NCI-H524 treated with DMSO at 0.1 percent for 48 hours (cell line): ENCODE measurements around the gene ABCA2.
"Not testable (repeated sequence)": the region's sequence is repeated elsewhere in the genome, so short reads cannot be mapped to it uniquely, and the experiment has no call there.

Source experiments
- DNase-seq: peaks from one replicate; lab custom pipeline; 2025; lab: John Stamatoyannopoulos, UW

ABCA2 gene

DNA sequence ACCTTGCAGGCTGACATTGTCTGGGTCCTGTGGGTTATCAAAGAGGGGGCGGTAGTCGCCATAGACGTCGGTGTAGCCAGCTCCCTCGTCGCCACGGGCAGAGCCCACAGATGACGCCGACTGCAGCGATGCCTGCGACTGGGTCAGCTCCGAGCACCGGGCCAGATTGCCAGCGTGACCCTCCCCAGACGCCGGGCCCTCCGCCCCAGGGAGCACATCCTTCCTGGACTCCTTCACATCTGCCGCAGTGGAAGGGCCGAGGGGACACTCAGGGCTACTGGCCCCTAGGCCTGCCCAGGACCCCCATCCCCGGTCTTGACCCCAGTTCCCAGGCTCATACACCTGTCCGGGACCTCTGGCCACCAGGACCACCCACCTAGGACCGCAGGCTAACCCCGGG, 13.9 kb downstream of the ABCA2 start:
- DNase-seq = no peak

DNA sequence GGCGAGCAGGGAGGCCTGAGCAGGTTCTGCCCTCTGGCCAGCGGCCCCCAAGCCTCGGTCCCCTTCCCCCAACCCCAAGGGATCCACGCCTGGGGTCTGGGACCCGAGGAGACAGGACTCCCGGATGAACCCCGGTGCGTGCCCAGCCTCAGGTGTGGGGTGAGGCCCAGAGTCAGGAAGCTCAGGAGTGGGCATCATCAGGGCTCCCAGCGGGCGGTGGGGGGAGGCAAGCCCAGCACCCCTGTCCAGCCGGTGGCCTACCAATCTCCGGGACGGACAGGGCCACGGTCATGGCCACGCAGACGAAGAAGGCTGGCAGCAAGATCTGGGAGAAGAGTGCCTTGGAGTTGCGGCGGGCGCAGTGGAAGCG, 14.5 kb downstream of the ABCA2 start:
- DNase-seq = no peak

DNA sequence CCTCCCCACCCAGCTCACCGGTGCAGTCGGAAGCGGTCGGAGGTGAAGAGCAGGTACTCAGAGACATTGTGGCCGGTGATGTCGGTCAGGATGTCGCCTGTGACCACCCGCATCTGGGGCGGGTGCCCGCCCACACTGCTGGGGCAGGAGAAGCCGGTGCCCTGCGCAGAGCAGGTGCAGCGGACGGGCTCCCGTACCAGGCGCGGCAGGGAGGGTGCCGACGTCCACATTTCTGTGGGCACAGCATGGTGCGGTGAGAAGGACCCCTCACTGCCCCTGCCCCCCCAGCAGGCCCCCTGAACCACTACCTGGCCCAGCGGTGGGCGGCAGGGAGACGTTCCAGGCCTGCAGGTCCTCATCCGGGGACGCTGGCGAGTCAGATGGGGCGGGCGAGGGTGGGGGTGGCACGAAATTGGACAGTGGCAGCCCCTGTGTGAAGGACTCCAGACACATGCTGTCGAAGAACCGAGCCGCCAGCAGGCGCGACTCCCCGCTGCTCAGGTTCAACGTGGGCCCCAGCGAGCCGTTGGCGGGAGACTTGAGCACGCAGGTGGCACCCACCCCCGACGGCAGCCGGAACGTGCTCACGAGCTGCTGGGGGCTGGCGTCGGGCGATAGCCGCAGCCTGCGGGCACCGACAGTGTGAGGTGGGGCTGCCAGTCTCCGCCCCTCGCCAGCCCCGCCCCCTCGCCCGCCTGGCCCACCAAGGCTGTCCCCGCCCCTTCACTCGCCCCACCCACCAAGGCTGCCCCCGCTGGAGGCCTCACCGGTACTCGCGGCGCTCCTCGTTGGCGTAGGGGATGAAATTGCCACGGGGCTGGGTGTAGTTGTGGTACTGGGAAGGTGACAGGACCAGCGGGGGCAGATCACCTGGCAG, 15.1 kb downstream of the ABCA2 start:
- DNase-seq = no peak

DNA sequence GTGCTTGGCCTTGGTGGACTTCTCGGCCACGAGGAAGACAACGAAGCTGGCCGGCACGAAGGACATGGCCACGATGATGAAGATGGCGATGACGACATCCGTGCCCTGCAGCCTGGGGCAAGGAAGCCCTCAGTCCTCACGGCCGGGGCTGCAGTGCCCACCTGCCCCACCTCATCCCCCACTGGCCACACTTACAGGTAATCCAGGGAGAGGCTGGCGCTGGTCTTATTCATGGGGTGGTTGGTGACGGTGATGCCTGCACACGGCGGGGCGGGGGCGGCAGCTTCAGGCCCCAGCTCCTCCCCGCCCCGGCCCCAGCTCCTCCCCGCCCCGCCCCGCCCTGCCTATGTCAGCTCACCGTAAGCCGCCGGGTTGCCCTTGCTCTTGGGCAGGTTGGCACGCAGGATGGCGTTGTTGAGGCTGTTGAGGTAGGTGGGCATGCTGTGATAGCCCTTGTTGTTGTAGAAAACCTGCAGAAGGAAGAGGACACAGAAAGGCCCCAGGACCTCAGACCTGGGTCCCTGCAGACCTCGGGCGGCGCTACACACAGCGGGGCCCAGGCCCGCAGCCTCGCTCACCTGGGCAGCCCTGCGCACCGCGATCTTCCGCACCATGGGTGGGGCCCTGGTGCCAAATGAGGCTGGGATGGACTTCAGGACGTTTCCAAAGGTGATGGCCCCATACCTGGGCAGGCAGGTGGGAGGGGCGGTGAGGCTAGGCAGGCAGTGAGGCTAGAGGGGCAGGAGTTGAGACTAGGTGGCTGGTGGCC, 15.9 kb downstream of the ABCA2 start:
- DNase-seq = no peak

DNA sequence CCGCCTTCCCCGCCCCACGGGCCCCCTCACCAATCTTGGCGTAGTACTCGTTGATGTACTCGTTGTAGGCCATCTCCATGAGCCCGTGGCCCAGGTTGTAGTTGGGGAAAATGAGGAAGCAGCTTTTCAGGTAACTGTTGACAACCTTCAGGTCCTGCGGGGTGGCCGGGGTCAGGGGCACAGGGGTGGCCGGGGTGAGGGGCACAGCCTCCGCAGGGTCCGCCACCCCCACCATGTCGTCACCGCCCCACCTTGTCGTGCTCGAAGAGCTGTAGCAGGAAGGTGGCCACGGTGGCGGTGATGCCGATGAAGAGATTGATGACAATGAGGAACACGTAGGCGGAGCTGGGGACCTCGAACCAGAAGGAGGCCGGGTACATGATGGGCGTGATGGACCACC, 16.9 kb downstream of the ABCA2 start:
- no peak for DNase-seq

DNA sequence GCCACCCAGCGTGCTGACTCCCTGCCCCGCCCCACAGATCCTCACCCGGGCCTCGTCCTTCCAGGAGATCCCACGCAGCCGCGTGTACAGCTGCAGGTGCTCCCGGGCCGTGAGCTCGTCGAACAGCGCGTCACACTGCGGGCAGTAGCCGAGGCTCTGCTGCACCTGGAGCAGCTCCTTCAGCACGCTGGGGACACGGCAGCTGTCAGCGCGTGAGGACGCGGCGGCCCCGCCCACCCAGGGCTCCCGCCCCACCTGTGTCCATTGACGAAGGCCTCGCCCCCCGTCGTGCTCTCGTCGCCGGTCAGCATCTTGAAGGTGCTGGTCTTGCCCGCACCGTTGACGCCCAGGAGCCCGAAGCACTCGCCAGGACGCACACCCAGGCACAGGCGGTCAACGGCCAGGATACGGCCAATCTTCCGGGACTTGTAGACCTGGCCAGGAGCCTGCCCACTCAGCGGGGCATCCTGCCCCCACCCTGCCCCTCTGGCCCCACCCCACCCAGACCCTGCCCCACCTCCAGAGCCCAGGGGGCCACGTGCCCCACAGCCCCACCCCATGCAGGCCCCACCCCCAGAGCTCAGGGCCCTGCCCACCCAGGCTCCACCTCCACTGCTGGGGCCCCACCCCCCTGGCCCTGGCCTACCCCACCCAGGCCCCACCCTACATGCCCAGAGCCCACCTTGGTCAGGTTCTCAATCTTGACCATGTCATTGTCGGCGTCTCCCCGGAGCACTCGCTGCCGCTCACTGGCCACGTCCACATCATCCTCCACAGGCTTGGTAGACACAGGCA, 17.9 kb downstream of the ABCA2 start:
- DNase-seq = no peak

DNA sequence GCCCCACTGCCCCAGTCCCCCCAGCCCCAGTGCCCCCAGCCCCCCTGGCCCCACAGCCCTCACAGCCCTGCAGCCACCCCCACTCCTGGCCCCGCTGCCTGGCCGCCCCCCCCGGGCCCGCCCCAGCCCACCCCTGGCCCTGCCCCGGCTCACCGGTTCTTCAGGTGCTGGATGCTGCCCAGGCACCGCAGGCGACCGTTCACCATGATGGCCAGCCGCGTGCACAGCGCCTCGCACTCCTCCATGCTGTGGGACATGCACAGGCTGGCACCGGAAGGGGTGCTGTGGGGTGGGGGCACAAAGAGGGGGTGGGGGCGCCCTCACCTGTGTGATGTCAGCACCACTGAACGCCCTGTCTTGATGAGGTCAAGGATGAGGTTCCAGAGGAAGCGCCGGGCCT, 18.8 kb downstream of the ABCA2 start:
- no peak for DNase-seq

DNA sequence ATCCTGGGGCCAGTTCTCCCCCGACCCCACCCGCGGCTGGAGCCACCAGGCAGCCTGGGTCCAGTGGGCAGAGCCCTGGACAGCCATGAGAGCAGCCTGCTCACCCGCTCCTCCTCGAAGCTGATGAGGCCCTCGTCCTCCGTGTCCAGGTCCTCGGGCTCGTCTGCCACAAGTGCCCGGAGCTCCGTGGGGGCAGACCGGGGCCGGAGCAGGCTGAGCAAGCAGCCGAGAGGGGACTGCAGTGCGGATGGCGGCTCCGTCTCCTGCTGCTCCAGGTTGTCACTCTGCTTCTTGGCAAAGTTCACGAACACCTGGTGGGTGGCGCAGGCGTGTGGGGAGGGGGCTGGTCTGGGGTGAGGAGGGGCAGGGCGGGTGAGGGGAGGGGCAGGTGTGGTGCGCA, 19.7 kb downstream of the ABCA2 start:
- no peak for DNase-seq

DNA sequence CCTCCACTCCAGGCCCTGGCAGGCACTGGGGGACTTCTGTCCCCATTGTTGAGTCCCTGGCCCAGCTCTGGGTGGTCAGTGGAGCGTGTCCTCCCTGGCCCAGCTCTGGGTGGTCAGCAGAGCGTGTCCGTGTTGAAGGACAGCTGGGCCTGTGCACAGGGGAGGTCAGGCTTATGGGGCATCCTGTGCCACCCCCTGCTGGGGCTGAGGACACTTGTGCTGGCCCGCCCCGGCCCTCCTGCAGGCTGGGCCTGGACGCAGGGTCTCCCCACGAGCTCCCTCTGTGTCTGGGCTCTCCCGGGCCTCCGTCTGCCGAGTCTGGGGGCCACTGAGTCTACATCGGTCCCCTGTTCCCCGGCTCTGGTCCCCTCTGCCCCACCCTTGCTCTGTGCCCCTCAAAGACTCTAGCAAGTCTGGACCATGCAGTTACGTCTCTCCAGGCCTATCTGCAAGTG, 20.2 kb downstream of the ABCA2 start:
- no peak for DNase-seq

DNA sequence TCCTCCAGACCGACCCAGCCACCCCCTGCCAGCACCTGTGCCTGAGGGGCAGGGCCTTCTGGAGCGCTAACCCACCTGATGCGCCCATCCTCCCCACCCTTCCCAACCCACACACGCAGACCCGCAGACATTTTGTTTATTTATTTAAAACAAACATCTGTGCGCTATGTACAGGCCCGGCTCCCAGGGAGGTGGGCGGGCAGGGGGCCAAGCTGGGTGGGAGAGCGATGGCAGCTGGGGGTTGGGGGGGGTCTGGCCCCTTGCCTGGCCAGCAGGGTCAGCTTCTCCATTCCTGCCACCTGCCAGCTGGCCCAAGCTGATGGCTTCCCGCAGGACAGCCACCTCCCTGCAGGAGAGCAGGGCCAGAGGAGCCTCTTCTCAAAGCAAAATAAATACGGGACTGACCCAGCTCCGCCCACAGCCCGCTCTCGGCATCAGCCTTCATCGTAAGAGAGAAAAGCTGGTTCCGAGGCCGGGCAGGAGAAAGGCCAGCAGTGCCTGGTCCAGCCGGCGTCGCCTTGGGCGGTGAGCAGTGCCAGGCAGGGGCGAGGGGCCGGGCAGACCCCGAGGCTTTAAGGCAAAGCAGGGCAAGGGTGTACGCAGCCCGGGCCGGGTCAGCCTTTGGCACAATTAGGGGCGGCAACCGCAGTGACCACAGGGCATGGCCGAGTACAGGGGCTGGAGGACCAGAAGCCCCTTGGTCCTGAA, 20.8 kb downstream of the ABCA2 start:
- DNase-seq = no peak

DNA sequence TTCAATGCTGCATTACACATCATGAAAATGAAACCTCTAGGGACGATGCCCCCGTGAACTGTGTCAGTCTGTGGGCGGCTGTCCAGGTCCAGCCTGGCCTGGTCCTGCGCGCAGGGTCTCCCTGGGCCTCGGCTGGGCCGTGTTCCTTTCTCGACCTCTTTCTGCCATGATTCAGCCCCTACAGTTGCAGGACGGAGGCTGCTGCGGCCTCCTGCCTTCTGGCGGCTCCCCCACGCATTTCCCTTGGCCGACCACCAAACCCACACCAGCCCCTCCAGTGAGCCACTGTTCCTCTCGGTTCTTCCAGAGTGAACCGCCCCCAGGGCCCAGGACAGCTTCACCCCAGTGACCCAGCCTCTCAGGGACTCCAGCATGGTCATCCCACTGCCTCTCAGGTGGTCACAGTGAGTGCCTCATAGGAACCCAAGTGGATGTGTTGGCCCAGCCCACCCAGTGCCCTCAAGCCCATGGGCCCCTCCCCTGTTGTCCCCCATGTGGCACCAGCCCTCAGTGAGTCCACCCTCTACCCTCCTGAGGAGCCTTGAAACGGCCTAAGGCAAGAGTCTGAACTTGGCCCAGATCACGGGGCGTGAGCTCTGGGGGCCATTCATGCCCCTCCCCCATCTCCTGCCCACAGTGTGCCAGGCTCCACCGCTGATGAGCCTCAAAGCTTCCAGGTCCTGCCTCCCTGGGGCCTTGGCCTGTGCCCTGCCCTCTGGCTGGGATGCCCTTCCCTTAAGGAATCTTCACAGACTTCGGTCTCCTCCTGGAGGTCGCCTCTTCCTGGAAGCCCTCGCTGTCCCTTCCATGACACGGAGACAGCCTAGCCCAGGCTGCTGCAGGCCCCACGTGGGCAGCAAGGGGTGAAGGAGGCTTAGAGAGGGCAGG, 21.7 kb downstream of the ABCA2 start:
- DNase-seq = no peak

DNA sequence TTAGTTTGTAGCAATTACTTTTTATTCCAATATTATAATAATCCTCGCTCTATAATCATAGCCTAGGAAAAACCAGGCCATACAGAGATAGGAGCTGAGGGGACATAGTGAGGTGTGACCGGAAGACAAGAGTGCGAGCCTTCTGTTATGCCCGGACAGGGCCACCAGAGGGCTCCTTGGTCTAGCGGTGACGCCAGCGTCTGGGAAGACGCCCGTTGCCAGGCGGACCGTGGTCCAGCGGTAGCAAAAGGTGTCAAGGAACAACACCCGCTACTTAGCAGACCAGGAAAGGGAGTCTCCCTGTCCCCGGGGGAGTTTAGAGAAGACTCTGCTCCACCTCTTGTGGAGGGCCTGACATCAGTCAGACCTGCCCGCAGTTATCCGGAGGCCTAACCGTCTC, 23.8 kb downstream of the ABCA2 start:
- not testable (repeated sequence) for DNase-seq

DNA sequence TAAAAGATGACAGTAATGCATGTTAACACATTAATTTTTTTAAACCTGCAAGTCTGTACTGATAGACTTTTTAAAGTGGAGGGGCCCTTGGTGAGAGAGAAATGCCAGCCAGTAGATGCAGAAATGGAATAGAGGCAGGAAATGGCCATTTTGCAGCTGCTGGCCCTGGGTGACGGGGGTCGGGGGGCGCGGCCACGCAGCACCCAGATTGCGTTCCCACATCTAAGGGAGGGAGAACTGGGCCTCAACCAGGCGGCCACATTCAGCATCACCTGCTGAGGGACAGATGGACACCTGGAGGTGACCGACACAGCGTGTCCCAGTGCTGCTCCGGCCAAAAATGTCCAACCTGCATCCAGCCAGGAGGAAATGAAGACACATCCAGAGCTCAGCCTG, 25.4 kb downstream of the ABCA2 start:
- DNase-seq = no peak

DNA sequence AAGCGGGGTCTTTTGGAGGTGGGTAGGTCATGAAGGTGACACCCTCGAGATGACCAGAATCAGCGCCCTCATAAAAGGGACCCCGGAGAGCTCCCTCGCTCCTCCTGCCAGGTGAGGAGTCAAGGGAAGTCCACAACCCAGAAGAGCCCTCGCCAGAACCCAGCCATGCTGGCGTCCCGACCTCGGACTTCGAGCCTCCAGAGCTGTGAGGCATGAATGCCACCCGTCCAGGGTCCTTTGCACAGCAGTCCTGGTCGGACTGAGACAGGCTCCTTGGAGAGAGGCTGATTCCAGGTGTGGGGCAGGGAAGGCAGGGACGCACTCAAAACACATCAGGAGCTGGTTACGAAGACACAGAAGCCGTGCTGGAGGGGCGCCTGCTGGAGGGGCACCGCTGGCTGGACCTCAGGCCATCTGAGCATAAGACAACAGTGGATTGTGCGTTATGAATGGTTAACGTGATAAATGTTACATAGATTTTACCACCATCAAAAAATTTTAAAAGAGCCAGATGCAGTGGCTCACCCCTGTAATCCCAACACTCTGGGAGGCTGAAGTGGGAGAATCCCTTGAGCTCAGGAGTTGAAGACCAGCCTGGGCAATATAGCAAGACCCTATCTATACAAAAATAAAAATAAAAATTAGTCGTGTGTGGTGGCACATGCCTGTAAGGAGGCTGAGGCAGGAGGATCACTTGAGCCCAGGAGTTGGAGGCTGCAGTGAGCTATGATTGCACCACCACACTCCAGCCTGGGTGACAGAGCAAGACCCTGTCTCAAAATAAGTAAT, 26.0 kb downstream of the ABCA2 start:
- DNase-seq = no peak

DNA sequence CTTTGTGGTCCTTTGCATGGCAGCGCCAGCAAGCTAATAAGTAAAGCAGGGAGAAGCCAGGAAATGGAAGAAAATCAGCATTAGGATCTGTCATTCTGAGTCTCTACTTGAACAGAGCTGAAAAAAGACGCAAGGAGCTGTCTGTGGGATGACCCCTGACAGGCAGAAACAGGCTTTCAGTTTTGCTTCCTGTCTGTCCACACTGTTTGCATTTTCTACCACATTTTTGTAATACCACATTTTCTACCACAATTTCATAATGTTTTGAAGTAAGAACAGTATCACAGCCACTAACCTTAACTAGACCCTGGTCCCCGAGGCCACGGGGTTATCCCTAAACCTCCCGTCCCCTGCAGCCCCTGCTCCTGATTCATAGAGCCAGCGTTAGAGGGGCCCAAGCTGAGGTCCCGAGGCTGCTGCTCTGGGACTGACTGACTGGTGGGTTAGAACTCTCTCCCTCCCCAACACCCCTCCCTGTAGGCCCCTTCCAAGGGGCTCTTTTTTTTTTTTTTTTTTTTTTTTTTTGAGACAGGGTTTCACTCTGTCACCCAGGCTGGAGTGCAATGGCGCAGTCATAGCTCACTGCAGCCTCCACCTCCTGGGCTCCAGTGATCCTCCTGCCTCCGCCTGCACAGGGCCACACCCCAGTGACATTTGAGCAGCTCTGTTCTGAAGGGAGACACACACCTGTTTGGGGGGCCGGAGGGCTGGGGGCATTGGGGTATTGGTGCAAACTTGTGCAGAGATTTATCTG, 27.7 kb downstream of the ABCA2 start:
- DNase-seq = no peak

DNA sequence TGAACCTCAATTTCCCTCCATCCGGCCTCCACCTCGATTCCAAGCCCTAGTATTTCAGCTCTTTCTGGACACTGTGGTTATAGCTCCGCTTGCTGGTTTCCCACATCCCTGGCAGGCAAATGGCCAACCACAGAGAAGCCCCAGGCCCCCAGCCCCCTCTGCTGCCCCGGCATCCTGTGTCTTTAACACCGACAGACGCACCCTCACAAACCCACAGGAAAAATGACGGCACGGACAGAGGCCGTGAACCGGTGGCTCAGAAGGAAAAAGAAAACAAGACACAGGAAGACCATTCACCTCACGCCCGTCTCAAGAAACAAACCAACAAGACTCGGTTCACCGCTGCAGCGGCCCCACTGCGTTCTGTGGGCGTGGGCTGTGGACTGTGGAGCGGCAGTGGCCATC, 30.2 kb downstream of the ABCA2 start:
- DNase-seq = no peak

DNA sequence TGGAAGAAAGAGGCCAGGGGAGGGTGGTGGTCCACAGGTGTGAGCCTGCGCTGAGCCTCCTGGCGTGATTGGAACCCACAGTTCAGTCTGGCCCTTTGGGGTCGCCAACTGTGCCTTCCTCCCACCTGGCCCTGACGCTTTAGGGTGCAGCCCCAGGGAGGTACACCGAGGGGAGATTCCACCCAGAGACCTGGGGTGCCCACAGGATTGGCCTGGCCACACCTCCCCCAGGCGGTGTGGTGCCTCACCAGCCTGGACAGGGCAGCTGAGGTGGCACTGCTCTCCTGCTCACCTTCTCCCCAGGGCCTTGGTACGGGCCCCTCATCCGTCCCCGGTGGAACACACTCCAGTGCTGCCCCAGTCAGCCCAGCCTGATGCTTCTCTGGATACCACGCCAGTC, 30.7 kb downstream of the ABCA2 start:
- no peak for DNase-seq

DNA sequence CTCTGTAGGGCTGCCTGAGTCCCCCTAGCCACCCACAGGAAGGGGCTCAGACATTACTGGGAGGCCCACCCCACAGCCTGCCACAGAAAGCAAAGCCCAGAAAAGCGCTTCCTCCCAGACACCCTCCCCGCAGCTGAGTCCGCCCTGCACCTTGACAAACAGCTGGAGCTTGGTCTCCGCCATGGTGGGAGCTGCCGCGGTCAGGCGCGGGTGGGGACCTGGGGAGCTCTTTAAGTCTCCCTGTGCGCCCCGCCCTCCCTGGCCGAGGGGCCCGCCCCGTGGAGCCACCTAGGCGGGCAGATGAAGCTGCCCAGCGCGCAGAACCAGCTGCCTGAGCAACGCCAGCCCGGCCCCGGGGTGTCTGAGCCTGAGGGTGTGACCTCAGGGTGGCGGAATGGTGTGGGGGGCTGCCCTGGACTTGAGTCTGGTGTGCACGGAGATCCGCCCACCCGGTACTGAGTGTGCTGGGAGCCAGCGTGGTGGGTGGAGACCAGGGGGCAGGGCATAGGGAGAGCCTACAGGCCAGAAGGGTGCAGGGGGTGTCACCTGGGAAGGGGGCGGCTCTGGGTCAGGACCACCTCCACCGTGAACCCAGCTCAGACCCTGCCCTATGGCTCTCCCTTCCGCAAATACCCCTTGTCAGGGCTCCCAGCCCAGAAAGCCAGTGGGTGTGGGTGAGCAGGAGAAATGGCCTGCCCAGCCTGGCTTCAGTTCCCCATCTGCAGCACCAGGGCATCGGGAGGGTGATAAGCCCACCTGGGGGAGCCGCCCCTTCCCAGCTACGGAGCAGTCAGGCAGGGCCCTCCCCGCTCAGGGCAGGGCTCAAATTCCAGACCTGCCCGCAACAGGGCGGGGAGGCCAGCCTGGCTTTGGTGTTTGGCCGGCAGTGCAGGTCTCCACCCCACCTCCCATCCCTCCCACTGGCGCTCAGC, 31.4 kb downstream of the ABCA2 start, which contains the start of gene CLIC3:
Gene CLIC3, minus strand, starts transcription at position 208 of the 932 bp plus-strand sequence. Its CDS starts 25 bp downstream, at position 183.
- no peak for DNase-seq
